Measurements from ENCODE around the gene GALNT10. TPM values are rescaled to one million over a fixed set of nuclear protein-coding genes. Genes with fewer than 3 reads are reported as not detected.
A peak's percentile ranks its signal among the peaks of the same experiment; 100 is the strongest.

Gene GALNT10
- total RNA-seq, 1 experiment from 2014 or later = 33.2 TPM

- no peak for DNase-seq (ENCODE audit: low spot score)
These were observed 106.1 kb downstream of the GALNT10 start for GRCh38 chr5:154296525-154297159.

GRCh38 chr5:154298065-154298464, 107.5 kb downstream of the GALNT10 start:
- DNase-seq (ENCODE audit: low spot score) = no peak

GRCh38 chr5:154300207-154300883, 109.8 kb downstream of the GALNT10 start:
- no peak for DNase-seq (ENCODE audit: low spot score)

GRCh38 chr5:154301726-154302125, 111.2 kb downstream of the GALNT10 start:
- no peak for DNase-seq (ENCODE audit: low spot score)

GRCh38 chr5:154302161-154302560, 111.6 kb downstream of the GALNT10 start:
- DNase-seq (ENCODE audit: low spot score) = no peak

- no peak for DNase-seq (ENCODE audit: low spot score)
These were observed 112.6 kb downstream of the GALNT10 start for GRCh38 chr5:154303133-154303532.

GRCh38 chr5:154308443-154309370, 118.2 kb downstream of the GALNT10 start:
- DNase-seq (ENCODE audit: low spot score) = no peak

- no peak for DNase-seq (ENCODE audit: low spot score)
These were observed 118.8 kb downstream of the GALNT10 start for GRCh38 chr5:154309371-154309745.

- DNase-seq (ENCODE audit: low spot score) = peak; percentile 19
These were observed 119.3 kb downstream of the GALNT10 start for GRCh38 chr5:154309805-154310204.

GRCh38 chr5:154311362-154311761, 120.8 kb downstream of the GALNT10 start:
- peak; percentile 16 for DNase-seq (ENCODE audit: low spot score)

GRCh38 chr5:154312000-154312399, 121.5 kb downstream of the GALNT10 start:
- no peak for DNase-seq (ENCODE audit: low spot score)

GRCh38 chr5:154312576-154312975, 122.0 kb downstream of the GALNT10 start:
- DNase-seq (ENCODE audit: low spot score) = no peak

GRCh38 chr5:154313360-154314017, 123.0 kb downstream of the GALNT10 start:
- DNase-seq (ENCODE audit: low spot score) = no peak

- DNase-seq (ENCODE audit: low spot score) = no peak
These were observed 124.7 kb downstream of the GALNT10 start for GRCh38 chr5:154315196-154315595.

GRCh38 chr5:154315756-154316155, 125.2 kb downstream of the GALNT10 start:
- DNase-seq (ENCODE audit: low spot score) = no peak

GRCh38 chr5:154316223-154316935, 125.8 kb downstream of the GALNT10 start:
- DNase-seq (ENCODE audit: low spot score) = no peak

- DNase-seq (ENCODE audit: low spot score) = no peak
These were observed 127.4 kb downstream of the GALNT10 start for GRCh38 chr5:154317916-154318315.

- no peak for DNase-seq (ENCODE audit: low spot score)
These were observed 128.2 kb downstream of the GALNT10 start for GRCh38 chr5:154318691-154319090.

- no peak for DNase-seq (ENCODE audit: low spot score)
These were observed 129.2 kb downstream of the GALNT10 start for GRCh38 chr5:154319736-154320135.

GRCh38 chr5:154320224-154321089, 129.9 kb downstream of the GALNT10 start:
- DNase-seq (ENCODE audit: low spot score) = no peak

All from H4 (cell line).